ENCODE results near the gene SYNE1. TPM values are rescaled to one million over a fixed set of nuclear protein-coding genes. Genes with fewer than 3 reads are reported as not detected.

Gene SYNE1
- total RNA-seq, 1 donor, result 95.3 TPM

DNA sequence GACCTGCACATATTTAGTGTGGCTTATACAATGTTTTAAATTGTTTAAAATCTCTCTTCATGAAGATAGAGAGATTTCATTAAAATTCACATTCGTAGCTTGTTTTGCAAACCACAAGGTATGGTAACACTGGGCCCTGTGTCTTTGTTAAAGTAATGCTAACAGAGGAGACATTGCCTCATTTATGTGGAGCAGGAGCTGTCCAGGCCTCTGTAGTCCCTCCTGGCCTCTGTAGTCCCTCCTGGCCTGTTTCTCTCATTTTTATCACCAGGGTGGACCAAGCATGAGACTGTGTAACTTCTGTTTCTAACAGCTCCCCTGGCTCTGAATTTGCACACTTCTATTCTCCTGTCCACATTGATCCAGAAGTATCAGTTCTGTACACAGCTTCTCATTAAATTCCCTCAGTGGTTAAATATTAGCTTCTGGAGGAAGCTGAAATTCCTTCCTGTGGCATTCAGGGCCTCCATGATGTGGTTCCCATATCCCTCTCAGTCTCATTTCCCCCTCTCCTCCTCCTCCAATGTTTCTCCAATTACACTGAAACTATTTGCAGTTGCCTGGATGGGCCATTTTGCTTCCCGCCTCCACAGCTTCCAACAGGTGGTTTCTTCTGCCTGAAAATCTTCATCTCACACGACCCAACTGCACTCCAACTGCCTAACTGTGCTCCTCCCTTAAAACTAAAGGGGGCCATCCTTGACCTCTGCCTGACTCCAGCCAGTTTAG lies 340.4 kb downstream of the SYNE1 start:
- no peak for DNase-seq (ENCODE audit: low read depth in 2 of 3, low spot score in 2 of 3)

DNA sequence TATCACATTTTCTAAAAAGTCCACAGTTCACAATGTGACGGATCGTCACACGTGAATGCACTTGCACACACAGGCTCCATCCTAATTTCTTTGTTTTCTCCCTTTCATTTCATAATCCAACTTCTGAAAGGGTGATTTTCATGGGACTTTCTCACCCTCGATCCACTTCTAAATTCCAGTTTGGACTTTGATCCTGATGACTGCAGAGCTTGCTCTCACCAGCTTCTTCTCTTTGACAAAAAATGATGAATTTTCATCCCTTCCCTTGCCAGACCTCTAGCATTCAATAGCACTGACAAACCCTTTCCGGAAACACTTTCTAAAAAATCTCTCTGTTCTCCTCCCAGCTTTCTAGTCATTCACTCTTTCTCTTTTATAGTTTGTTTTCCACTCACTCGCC lies 341.2 kb downstream of the SYNE1 start:
- no peak for DNase-seq (ENCODE audit: low read depth in 2 of 3, low spot score in 2 of 3)

DNA sequence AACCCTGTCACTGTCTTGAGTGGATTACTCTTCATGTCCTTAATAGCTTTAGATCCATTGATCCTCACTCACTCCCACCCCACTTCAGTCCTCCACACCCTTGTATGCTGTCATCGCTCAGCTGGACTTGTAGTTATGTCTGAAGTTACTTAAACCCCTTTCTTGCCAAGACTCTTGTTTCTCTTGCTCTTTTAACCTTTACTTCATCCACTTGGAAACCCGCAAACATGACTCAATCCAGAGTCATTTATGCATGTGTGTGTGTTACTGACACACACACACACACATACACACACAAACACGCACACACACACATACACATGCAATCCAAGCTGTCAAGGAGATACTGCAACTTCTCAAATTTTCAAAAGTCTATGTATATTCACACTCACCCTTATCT lies 341.8 kb downstream of the SYNE1 start:
- DNase-seq (ENCODE audit: low read depth in 2 of 3, low spot score in 2 of 3), result no peak

DNA sequence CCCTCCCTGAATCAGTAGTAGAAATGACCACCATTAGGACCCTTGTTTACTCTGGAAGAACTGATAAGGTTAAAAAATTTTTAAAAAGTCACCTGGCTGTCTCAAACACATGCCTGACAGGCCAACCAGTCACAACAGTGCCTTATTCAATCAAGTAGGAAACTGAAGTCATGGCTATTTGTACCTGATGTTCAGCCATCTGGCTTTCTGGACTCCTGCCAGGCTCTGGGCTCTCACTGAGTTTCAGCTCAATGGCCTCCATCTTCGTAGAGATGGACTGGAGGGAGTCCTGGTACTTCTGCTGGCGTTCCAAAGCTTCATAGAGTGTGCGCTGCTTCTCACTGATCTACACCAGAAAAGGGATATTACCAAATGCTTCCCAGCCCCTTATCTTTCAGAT lies 343.8 kb downstream of the SYNE1 start:
- DNase-seq (ENCODE audit: low read depth in 2 of 3, low spot score in 2 of 3), result no peak

DNA sequence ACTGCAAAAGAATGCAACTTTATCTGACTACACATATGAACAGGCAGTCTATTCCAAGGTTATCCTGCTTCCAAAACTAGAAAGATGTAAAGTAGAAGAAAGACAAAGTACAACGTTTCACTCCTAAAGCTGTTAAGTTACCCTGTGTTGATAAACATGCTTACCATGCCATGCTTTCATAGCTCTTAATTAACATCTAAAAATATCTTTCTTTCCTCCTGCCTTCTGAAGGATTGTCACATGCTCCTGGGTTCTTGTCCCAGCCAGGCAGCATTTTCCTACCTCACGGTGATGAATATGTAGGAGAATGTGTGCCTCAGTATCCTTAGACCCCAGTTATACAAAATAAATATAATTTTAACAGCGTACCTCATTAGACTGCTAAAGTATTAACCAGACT lies 344.6 kb downstream of the SYNE1 start:
- DNase-seq (ENCODE audit: low read depth in 2 of 3, low spot score in 2 of 3), result no peak

DNA sequence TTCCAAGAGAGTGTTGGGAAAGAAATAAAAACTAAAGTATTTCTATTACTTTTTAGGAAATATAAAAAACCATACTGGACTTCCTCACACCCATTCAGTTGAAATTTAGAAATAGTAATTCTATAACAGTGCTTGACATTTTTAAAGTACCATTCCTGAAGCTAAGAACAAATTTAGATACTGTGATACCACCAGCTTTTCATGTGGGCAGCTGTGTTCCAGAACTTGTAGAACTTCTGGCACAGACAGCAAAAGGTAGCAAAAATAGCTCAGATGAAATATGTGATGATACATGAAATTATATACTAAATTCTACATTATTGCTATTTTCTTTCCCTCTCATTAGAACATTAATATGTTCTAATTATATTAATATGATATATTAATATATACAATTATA lies 346.5 kb downstream of the SYNE1 start:
- no peak for DNase-seq (ENCODE audit: low read depth in 2 of 3, low spot score in 2 of 3)

DNA sequence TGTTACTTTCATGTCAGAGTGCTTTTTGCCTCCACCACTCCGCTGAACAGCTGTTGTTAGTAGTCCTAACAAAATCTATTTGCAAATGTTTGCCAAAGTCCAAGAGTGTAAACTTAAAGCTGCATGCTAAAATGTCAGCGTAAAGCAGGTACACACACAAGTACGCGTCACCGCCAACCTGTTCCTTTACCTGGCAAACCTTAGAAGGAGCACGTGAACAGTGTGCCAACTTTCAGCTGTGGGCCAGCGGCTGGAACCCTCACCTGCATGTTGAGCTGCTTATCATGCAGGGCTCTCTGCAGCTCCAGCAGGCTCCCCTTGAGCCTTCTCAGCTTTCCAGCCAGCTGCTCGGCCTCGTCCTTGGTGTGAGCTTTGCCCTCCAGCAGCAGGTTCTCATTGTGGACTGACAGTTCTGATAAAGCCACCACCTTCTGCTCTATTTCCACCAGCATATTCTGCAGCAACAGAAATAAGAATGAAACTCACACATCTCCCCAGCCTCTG lies 359.3 kb downstream of the SYNE1 start:
- no peak for DNase-seq (ENCODE audit: low read depth in 2 of 3, low spot score in 2 of 3)

DNA sequence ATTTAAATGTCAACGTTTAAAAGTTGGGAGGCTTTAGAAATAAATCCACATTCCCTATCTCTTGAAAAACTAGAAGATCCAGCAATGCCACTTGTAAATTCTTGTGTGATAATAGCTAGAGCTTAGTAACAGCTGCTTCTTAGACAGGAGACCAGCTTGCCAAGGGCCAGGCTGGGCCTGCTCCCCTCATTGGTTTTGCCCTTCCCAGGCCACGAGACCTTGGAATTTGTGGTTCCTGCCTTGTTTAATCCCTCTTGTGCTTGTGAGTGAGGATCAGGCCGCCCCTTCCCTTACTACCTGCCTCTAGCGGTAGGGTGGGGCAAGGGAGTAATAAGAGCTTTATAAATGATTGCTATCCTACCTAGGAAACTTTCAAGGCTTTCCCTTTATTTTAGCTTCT lies 363.5 kb downstream of the SYNE1 start:
- DNase-seq (ENCODE audit: low read depth in 2 of 3, low spot score in 2 of 3), result no peak

DNA sequence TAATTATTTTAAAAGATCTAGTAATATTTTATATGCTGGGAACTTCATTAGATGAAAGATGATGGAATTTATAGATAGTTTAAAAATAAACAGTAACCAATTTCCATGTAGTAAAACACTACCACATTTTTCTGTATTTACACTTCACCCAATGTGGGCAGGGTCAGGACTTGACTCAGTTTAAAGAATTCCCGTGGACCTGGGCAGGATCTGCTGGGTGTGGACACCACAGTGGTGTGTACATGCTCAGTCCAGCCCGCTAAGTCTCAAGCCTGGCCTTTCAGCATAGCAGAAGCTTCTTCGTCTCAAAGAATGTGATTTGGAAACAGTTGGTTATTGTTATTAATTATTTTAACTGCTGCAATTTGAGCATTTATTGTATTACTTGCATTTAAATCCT lies 364.2 kb downstream of the SYNE1 start:
- DNase-seq (ENCODE audit: low read depth in 2 of 3, low spot score in 2 of 3), result no peak

DNA sequence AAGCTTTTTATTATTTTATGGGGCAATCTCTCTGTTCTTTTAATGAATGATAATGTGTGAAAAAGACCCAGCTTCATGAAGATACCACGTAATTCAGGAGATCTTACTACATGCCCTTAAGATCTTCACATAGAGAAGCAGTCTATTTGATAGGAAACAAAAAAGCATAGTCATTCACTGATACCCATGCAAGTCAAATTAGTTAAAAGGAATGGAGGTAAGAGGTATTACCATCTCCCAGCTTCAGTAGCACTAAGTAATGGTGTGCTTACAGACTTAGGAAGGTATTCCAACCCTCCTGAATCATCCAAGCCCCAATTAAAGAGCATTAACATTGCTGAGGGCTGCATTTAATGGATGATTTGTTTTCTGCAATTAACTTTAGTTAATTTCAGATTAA lies 364.7 kb downstream of the SYNE1 start:
- no peak for DNase-seq (ENCODE audit: low read depth in 2 of 3, low spot score in 2 of 3)

DNA sequence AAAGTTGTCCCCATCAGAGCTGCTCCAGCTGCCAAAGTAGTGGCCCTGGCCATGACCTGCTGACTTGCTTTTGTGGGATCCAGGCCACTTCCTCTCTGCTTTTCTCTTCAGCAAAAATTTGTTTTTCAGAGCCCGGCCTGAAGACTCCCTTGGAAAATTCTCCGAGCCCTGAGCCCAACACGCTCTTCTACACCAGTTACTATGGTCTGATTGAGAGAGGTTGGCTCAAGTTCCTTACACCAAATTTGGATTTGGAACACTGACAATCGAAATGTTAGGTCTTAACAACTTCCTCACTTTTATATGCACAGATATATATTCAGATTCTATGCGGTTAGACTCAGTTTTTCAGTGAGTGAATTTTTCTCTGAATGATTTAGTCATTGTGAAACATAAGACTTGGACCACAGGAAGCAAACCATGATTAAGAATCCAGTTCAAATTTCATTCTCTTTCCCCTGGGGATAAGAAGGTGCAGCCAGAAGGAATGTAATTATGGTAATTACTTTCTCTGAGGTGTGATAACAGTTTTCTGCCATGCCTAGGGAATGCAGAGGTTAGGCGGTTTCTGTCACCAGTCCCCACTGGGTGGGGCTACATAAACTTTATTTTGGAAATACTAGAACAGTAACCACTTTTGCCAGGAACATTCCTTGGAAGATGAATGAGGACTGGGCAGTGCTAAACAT lies 365.2 kb downstream of the SYNE1 start:
- no peak for DNase-seq (ENCODE audit: low read depth in 2 of 3, low spot score in 2 of 3)

DNA sequence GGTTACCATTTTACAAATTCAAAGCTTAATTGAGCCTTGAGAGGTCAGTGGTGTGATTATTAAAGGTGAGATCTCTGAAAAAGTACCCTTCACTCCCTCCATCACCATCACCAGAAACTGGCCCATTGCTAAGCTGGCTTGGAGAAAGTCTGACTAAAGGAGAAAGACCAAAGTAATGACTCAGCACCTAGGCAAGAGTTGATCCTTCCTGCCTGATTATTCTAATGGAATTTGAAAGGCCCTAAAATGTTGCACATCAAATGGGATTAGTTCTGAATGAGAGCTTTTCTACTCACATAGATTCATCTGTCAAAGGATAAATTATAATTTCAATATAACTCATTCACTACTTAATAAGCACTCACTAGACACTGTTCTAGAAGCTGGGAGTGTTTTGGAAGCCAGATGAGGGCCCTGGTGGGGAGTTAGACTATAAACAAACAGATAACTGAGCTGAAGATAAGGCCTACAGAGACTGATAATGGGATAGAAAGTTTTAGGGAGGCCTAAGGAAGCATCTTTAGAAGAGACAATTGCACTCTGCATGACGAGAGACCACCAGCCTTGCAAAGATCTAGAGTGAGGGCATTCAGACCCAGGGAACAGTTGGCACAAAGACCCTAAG lies 366.7 kb downstream of the SYNE1 start:
- no peak for DNase-seq (ENCODE audit: low read depth in 2 of 3, low spot score in 2 of 3)

DNA sequence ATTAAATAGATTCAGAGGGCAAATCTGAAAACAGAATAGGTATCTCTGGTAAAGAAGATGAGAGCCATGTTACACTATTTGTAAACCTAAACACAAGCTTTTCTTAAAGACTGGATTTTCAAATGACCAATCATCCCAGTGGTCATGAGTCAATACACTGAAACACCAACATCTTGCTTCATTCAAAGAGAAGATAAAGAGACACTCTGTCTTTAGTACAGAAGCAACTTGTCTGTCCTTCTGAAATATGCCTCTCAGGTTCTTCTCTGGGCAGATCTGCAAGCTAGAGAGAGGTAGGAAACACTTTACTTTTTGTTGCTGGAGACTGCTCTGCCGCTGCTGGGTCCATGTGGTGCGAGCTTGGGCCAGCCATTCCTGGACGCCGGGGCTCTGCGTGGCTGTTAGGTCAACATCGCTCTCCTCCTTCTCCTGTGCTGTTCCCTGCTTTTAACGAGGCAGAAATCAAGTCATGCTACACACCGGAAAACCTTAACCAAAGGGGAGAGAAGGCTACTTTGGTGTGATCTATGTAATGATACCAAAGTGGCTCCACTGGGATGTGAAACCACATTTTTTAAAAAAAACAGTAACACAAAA lies 368.2 kb downstream of the SYNE1 start:
- no peak for DNase-seq (ENCODE audit: low read depth in 2 of 3, low spot score in 2 of 3)

DNA sequence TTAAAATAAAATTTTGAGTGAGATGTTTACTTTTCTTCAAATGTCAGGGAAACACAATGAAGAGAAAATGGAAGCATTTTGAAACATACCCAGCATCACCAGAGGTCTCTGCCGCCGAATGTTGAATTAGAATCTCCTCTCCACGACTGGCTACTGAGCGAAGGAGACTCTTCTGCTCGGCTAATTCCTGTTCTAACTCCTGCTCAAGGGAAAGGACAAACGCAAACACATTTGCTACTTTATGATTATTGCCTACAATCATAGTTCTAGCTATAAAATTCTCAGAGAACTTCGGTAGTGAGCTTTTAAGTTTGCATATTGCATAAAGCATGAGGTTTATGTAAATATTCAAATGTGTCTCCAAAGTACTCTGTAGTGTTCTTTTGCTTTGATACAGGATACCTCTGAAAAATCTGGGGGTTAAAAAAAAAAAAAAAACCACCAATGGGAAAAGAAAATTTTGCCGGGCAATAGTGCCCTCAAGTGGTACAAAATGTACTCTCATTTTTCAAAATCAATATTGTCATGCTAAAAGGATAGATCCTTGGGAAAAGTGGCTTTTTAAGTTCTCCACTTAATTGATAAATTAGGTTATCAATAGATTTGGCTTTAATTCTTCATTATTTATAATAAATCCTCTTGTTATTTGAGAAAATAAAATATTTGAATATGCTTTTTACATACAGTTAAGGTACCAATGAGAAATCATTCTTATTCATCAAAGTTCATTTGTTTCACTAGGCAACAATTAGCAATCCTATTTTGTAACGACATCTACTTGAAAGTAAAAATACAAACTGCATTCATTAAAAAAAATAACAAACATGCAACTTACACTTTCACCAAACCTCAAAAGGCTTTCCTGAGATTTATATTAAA lies 369.0 kb downstream of the SYNE1 start:
- peak; percentile 6 to 50 (median 14) for DNase-seq (ENCODE audit: low read depth in 2 of 3, low spot score in 2 of 3)

DNA sequence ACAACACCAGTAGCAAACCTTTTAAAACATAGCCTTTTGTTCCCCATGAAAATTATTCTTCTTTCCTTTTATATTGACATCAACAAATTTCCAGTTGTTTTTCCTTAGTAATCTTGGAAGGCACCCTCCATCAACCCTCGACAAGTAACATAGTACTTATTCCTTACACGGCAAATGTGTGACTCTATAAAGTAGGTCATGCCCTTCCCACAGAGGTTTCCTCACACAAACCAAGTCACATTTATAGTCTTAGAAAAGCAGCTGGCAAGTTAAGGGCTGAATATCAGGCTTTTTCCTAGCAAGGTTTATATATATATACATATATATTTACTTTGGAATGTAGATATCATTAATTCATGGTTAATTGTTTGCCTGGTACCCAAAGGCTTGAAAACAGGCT lies 371.5 kb downstream of the SYNE1 start:
- no peak for DNase-seq (ENCODE audit: low read depth in 2 of 3, low spot score in 2 of 3)

DNA sequence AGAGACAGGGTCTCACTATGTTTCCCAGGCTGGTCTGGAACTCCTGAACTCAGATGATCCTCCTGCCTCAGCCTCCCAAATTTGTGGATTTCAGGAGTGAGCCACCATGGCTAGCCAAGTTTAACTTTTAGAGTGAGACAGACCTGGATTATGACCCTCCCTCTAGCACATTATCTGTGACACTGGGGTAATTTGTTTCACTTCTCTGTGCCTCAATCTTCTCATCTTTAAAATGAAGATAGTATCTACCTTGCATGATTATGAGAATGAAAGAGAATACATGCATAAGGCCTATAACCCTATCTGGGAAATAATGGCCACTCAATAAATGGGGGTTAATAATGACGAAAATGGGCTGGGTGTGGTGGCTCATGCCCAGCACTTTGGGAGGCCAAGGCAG lies 373.6 kb downstream of the SYNE1 start:
- DNase-seq (ENCODE audit: low read depth in 2 of 3, low spot score in 2 of 3), result no peak

DNA sequence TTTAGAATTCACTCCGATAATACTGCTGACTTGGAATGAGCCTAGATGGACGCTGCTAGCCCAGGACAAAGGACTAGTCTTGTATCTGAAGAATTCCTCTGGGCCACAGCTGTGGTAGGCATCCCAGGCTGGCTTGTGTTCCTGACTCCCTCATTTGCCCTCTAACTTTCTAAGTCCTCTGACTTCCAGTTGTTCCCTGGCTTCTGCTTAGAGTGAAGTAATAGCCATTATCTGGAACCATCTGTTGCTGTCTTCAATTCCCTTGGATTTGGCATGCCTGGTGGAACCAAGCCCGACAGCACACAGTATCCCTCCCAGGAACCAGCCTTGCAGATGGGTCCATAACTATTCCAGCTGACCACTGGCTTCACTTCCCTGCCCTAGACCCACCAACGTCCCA lies 376.0 kb downstream of the SYNE1 start:
- no peak for DNase-seq (ENCODE audit: low read depth in 2 of 3, low spot score in 2 of 3)

DNA sequence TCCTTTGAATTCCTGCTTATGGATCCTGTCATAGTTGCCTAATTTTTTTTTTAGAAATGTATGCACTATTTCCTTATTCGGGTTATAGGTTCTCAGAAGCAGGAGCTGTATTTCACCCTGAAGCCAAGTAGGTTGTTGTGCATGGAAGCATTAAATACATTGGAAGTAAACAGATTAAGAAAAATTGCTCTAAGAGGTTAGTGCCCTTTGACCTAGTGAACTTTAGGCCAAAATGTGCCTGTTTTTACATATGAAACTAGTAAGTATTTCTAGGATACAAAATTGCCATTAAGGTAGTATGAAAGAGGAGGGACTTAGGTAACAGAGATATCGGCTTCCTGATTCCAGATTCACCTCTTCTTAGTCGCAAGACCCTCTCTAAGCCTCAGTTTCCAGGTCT lies 377.9 kb downstream of the SYNE1 start:
- no peak for DNase-seq (ENCODE audit: low read depth in 2 of 3, low spot score in 2 of 3)

DNA sequence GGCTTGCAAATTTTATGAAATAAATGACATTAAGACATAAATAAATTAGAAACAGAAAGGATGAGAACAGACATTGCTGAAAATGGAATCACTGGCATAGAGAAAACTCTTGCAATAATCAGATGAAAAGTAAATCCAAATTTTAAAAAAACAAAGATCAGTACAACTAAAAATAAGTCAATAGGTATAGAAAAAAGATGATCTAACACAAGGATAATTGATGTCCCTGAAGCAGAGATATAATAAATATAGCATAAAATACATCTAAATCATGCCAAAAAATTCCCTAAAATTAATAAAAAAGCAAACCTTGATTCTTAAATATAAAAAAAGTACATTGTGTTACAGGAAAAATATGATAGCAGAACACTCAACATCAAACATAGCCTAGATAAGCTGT lies 379.6 kb downstream of the SYNE1 start:
- no peak for DNase-seq (ENCODE audit: low read depth in 2 of 3, low spot score in 2 of 3)

DNA sequence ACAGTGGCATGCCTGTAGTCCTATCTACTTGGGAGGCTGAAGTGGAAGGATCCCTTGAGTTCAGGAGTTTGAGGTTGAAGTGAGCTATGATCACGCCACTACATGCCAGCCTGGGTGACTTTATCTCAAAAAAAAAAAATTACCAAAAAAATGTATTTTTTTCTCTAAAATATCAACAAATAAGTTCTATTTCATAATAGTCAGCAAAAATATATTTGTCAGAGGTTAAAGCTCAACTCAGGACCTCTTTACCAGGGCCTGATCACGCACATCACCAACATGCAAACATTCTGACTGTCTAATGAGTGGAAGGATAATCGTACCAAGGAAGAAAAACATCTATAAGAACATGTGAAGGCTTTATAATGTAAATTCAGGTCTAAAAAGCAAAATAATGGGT lies 387.0 kb downstream of the SYNE1 start:
- DNase-seq (ENCODE audit: low read depth in 2 of 3, low spot score in 2 of 3), result no peak

DNA sequence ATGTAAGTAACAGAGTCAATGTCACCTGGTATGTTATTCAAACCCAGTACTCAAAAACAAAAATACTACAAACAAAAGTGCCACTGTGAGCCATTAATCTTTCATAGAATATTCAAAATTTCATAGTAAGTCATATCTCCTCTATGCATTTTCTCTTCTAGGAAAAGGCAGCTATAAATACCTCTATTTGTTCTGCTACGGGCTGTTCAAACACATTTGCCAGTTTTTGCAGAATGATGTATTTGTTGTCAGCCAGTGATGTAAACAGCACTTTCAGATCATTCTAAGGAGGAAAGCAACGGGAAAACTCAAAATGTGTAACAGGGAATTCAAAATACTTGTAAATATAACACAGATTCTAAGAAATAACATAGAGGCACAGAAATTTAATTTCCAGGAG lies 388.2 kb downstream of the SYNE1 start:
- DNase-seq (ENCODE audit: low read depth in 2 of 3, low spot score in 2 of 3), result no peak

All from hematopoietic multipotent progenitor cell (in vitro differentiated cells).